OCI-LY3 (cell line): Measurements from ENCODE around the gene TAF1D.

Source experiments
- CTCF ChIP-seq: fragments of 200-600, 300-600 bp; sonication (generic); IDR thresholded peaks from 2 replicates; pipeline ENCODE4 v1.5.1; 2014; ENCODE audit warnings: antibody characterized with exemption, low read length, low read depth
- EZH2phosphoT487 ChIP-seq: fragments of 200-600 bp; shearing (Covaris generic); IDR thresholded peaks from 2 replicates; pipeline ENCODE4 v1.6.1; 2018; ENCODE audit warnings: antibody characterized with exemption, mixed run types, low read depth

- TF ChIP-seq EZH2phosphoT487 (no peak), CTCF (no peak)
These were observed 17.2 kb downstream of the TAF1D start for GRCh38 chr11:93724089-93724488.
